Lower lobe of right lung (tissue), 2 donors: Measurements from ENCODE around the gene TNFAIP8L3. TPM values are rescaled to one million over a fixed set of nuclear protein-coding genes. Genes with fewer than 3 reads are reported as not detected.
A peak's percentile ranks its signal among the peaks of the same experiment; 100 is the strongest.

Source experiments
- ATAC-seq, 2 donors: fragments of 200-7000 bp; cut with Tn5 transposase; one replicate each; pipeline ENCODE4 v1.9.1; 2020 to 2022; ENCODE audit warnings: mild to moderate bottlenecking in 2 of 2, moderate library complexity in 2 of 2
- DNase-seq: peaks from one replicate; pipeline ENCODE4 v3.0.0-alpha.2; 2020
- H3K27ac ChIP-seq: fragments of 200-600 bp; one replicate; pipeline ENCODE4 v1.8.0; 2022
- H3K27me3 ChIP-seq: fragments of 200-600 bp; one replicate; pipeline ENCODE4 v1.8.0; 2022; ENCODE audit warnings: low read depth
- H3K36me3 ChIP-seq: fragments of 200-600 bp; one replicate; pipeline ENCODE4 v1.8.0; 2022; ENCODE audit warnings: mild to moderate bottlenecking
- H3K4me1 ChIP-seq: fragments of 200-600 bp; one replicate; pipeline ENCODE4 v1.8.0; 2022
- H3K4me3 ChIP-seq: fragments of 200-600 bp; one replicate; pipeline ENCODE4 v1.8.0; 2022; ENCODE audit warnings: mild to moderate bottlenecking
- H3K9me3 ChIP-seq: fragments of 200-600 bp; one replicate; pipeline ENCODE4 v1.8.0; 2022
- CTCF ChIP-seq: fragments of 200-600 bp; IDR thresholded peaks from one replicate; pipeline ENCODE4 v1.8.0; 2022; ENCODE audit warnings: antibody characterized with exemption, mild to moderate bottlenecking
- intact Hi-C: fragments of 100-400 bp; cut with DNase I; formaldehyde crosslinking; loops from one replicate; pipeline ENCODE4 v1.11.0; 2022
- total RNA-seq: library from RNA; stranded (reverse); fragmentation: NEBNext Ultra II Directional; extraction: Animal tissue kit (Norgen Biotek cat#: 25700); gene quantifications from one replicate; pipeline ENCODE4 v1.2.1, GENCODE V29; 2021
- donor health status: DM: no; HTN: yes; CAD: no; lungs with severe emphysema.

TNFAIP8L3 gene
- total RNA-seq, 1 donor from 2014 or later = 10.4 TPM

GRCh38 chr15:51106481-51106880 lies 11.8 kb upstream of the TNFAIP8L3 start:
- no peak for DNase-seq
- TF ChIP-seq CTCF = no peak
- no peak overlapping the region for H3K27ac ChIP-seq
- H3K36me3 ChIP-seq = no peaks in the 10 kb centered on the region
- intact Hi-C loops = no loop called here
- H3K4me3 ChIP-seq = no peak overlapping the region
- H3K9me3 ChIP-seq = no peaks in the 10 kb centered on the region
- no peak for ATAC-seq
- H3K4me1 ChIP-seq = peaks cover 6% of the 10 kb centered on the region
- no peaks in the 10 kb centered on the region for H3K27me3 ChIP-seq

GRCh38 chr15:51105430-51106016 lies 10.8 kb upstream of the TNFAIP8L3 start:
- Histone ChIP-seq H3K4me3 (no peak overlapping the region), H3K27me3 (no peaks in the 10 kb centered on the region), H3K9me3 (no peaks in the 10 kb centered on the region), H3K27ac (no peak overlapping the region), H3K4me1 (peaks cover 6% of the 10 kb centered on the region), H3K36me3 (no peaks in the 10 kb centered on the region)
- TF ChIP-seq CTCF = no peak
- DNase-seq = no peak
- no peak for ATAC-seq
- intact Hi-C loops = no loop called here

GRCh38 chr15:51104512-51104911 lies 9.8 kb upstream of the TNFAIP8L3 start:
- Histone ChIP-seq H3K27ac (peak overlapping the region; percentile 66), H3K27me3 (no peaks in the 10 kb centered on the region), H3K4me3 (peak overlapping the region; percentile 20), H3K9me3 (no peaks in the 10 kb centered on the region), H3K36me3 (no peaks in the 10 kb centered on the region), H3K4me1 (peaks cover 6% of the 10 kb centered on the region)
- ATAC-seq = peak; percentile 70 to 80
- no peak for TF ChIP-seq CTCF
- intact Hi-C loops = no loop called here
- no peak for DNase-seq

GRCh38 chr15:51103330-51103729 lies 8.6 kb upstream of the TNFAIP8L3 start:
- DNase-seq = no peak

GRCh38 chr15:51100785-51101489 lies 6.2 kb upstream of the TNFAIP8L3 start:
- no peak overlapping the region for H3K4me3 ChIP-seq
- ATAC-seq (no peak), DNase-seq (no peak)
- peaks cover 20% of the 10 kb centered on the region for H3K4me1 ChIP-seq
- no peak for TF ChIP-seq CTCF
- intact Hi-C loops = no loop called here
- H3K9me3 ChIP-seq = no peaks in the 10 kb centered on the region
- no peak overlapping the region for H3K27ac ChIP-seq
- no peaks in the 10 kb centered on the region for H3K36me3 ChIP-seq
- no peaks in the 10 kb centered on the region for H3K27me3 ChIP-seq

More at GRCh38 chr15:51103330-51103729, 8.6 kb upstream of the TNFAIP8L3 start:
- intact Hi-C loops = no loop called here
- ATAC-seq = peak in 1 of 2 donors; percentile 45
- no peak for TF ChIP-seq CTCF
- Histone ChIP-seq H3K27ac (peak overlapping the region; percentile 66), H3K4me1 (peaks cover 6% of the 10 kb centered on the region), H3K36me3 (no peaks in the 10 kb centered on the region), H3K4me3 (no peak overlapping the region), H3K27me3 (no peaks in the 10 kb centered on the region), H3K9me3 (no peaks in the 10 kb centered on the region)
